ENCODE data around the gene LIPN.

Gene LIPN

DNA sequence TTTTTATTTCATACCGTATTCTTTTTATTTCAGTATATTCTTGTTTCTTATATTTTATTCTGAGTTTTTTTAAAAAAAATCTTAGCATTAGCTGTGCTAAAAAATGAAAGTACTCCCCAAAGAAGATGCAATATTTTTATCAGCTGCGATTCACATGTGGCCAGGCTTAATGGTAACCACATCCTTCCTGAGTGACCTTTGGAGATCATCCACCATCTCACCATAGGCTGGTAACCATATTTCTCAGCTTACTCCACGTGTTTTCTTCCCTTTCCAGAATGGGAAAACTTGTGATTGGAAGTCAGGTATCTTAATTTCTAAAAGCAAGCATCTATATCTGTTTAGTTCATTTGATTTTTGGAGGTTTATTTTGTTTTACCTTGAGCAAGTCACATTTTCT is 23.9 kb downstream of the LIPN start:
- no peaks in the 10 kb centered on the region for H3K4me1 ChIP-seq (ENCODE audit: insufficient read depth, low read length)
- no peak overlapping the region for H3K4me3 ChIP-seq (ENCODE audit: low read depth in 1 of 2, low read length in 2 of 2)
- no peaks in the 10 kb centered on the region for H3K9me3 ChIP-seq (ENCODE audit: low read length)
- H3K27ac ChIP-seq (ENCODE audit: low read depth, low read length) = no peak overlapping the region
- H3K36me3 ChIP-seq (ENCODE audit: insufficient read depth, low read length) = no peaks in the 10 kb centered on the region
- H3K27me3 ChIP-seq (ENCODE audit: control insufficient read depth in 1 of 2, insufficient read depth in 2 of 2, low read length in 2 of 2) = no peaks in the 10 kb centered on the region
- H3K9ac ChIP-seq (ENCODE audit: low read length) = no peak overlapping the region

DNA sequence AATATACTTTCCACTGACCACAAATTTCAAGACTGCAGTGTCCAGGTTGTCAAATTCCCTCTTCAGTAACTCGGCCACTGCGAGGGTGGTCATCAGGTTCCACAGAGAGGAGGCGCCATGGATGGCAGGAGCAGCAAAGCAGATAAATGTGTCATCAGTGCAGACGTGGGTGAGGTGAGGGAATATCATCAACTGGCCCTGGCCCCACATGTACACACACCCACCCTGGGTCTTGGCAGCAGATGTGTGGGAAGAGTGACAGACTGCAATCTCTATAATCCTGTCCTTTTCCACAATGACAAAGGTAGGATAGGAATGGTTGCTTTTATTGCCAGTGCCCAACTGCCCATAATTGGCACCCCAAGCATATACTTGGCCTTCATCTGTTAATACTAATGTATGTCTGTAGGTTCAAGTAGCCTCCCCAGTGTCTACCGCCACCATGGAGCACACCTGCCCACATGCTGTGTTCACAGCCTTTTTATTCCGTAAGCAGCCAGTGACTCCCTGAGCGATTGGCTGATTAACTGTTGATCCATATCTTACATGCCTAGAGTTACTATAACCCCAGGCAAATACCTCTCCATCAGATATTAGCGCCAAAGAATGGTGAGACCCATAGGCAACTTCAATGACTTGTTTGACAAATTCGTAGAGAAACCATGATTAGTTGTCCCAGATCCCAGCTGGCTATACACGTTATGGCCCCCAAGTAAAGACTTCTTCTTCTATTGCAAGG is 26.4 kb downstream of the LIPN start:
- Histone ChIP-seq H3K4me1 (ENCODE audit: insufficient read depth, low read length) (no peaks in the 10 kb centered on the region), H3K4me3 (ENCODE audit: low read depth in 1 of 2, low read length in 2 of 2) (no peak overlapping the region), H3K9me3 (ENCODE audit: low read length) (no peaks in the 10 kb centered on the region), H3K9ac (ENCODE audit: low read length) (no peak overlapping the region), H3K27ac (ENCODE audit: low read depth, low read length) (no peak overlapping the region), H3K36me3 (ENCODE audit: insufficient read depth, low read length) (no peaks in the 10 kb centered on the region), H3K27me3 (ENCODE audit: control insufficient read depth in 1 of 2, insufficient read depth in 2 of 2, low read length in 2 of 2) (no peaks in the 10 kb centered on the region)

DNA sequence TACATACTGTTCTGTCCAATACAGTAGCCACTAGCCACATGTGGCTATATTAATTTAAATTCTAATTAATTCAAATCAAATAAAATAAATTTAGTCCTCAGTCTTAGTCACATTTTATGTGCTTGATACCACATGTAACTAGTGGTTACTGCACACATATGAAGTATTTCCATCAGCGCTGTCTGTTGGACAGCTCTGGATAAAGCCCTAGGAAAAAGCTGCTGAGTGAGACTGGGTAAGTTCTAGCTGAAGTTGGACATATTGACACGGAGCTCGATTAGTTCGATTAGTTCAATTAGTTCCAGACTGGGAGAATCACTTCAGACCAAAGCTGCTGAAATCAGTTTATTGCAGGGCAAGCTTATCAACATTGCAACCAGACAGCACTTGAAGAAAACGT is 27.6 kb downstream of the LIPN start:
- no peaks in the 10 kb centered on the region for H3K36me3 ChIP-seq (ENCODE audit: insufficient read depth, low read length)
- H3K9me3 ChIP-seq (ENCODE audit: low read length) = no peaks in the 10 kb centered on the region
- H3K27ac ChIP-seq (ENCODE audit: low read depth, low read length) = no peak overlapping the region
- H3K9ac ChIP-seq (ENCODE audit: low read length) = no peak overlapping the region
- no peak overlapping the region for H3K4me3 ChIP-seq (ENCODE audit: low read depth in 1 of 2, low read length in 2 of 2)
- H3K27me3 ChIP-seq (ENCODE audit: control insufficient read depth in 1 of 2, insufficient read depth in 2 of 2, low read length in 2 of 2) = no peaks in the 10 kb centered on the region
- H3K4me1 ChIP-seq (ENCODE audit: insufficient read depth, low read length) = no peaks in the 10 kb centered on the region

DNA sequence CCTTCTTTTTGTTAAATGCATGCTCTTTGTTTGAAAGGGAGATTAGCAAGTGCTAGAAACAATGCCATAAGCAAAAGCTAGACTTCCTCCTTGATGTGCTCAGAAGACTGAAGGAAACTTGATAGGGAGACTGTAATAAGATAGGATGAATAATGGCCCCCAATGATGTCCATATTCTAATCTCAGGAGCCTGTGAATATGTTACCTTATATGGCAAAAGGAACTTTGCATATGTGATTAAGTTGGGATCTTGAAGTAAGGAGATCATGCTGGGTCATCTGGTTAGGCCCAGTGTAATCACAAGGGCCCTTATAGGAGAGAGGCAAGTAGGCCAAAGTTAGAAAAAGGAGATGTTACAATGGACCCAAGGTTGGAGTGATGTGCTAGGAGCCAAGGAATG is 29.1 kb downstream of the LIPN start:
- Histone ChIP-seq H3K4me1 (ENCODE audit: insufficient read depth, low read length) (no peaks in the 10 kb centered on the region), H3K4me3 (ENCODE audit: low read depth in 1 of 2, low read length in 2 of 2) (no peak overlapping the region), H3K9me3 (ENCODE audit: low read length) (no peaks in the 10 kb centered on the region), H3K27ac (ENCODE audit: low read depth, low read length) (no peak overlapping the region), H3K9ac (ENCODE audit: low read length) (no peak overlapping the region), H3K36me3 (ENCODE audit: insufficient read depth, low read length) (no peaks in the 10 kb centered on the region), H3K27me3 (ENCODE audit: control insufficient read depth in 1 of 2, insufficient read depth in 2 of 2, low read length in 2 of 2) (no peaks in the 10 kb centered on the region)

DNA sequence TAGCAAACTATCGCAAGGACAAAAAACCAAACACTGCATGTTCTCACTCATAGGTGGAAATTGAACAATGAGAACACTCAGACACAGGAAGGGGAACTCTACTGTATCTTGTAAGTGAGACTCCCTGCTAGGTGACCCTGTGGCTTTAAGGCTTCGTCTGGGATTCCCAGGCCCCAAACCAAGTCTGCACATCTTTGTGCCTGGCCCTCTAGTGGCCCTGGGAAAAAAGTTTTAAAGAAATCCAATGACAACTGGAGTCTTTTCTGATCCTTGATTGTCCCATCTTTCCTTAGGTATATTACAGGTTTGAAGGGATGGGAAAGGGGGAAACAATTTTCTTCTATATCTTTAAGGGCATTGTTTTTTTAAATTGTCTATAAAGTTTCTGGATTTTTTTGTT is 32.1 kb downstream of the LIPN start:
- no peaks in the 10 kb centered on the region for H3K27me3 ChIP-seq (ENCODE audit: control insufficient read depth in 1 of 2, insufficient read depth in 2 of 2, low read length in 2 of 2)
- no peaks in the 10 kb centered on the region for H3K4me1 ChIP-seq (ENCODE audit: insufficient read depth, low read length)
- H3K4me3 ChIP-seq (ENCODE audit: low read depth in 1 of 2, low read length in 2 of 2) = no peak overlapping the region
- no peak overlapping the region for H3K27ac ChIP-seq (ENCODE audit: low read depth, low read length)
- H3K9me3 ChIP-seq (ENCODE audit: low read length) = no peaks in the 10 kb centered on the region
- no peaks in the 10 kb centered on the region for H3K36me3 ChIP-seq (ENCODE audit: insufficient read depth, low read length)
- H3K9ac ChIP-seq (ENCODE audit: low read length) = no peak overlapping the region

DNA sequence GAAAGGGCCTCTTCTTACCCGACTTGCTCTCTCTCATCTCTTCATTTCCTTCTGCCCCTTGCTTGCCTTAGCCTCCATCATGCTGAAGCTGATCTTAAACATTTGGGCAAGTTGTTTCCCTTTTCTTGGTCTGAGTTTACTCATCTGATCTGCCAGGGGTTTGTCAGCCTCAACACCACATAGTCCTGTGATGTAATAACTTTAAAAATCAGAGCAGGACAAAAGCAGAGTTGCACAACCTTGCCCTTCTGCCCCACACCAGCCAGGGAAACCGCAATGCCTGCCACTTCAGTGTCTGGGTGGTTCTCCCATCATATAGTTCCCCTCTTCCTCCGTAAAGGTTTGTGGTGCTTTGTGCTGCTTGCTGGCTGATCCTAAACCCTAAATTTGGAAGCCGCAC is 32.8 kb downstream of the LIPN start:
- Histone ChIP-seq H3K36me3 (ENCODE audit: insufficient read depth, low read length) (no peaks in the 10 kb centered on the region), H3K4me3 (ENCODE audit: low read depth in 1 of 2, low read length in 2 of 2) (no peak overlapping the region)

DNA sequence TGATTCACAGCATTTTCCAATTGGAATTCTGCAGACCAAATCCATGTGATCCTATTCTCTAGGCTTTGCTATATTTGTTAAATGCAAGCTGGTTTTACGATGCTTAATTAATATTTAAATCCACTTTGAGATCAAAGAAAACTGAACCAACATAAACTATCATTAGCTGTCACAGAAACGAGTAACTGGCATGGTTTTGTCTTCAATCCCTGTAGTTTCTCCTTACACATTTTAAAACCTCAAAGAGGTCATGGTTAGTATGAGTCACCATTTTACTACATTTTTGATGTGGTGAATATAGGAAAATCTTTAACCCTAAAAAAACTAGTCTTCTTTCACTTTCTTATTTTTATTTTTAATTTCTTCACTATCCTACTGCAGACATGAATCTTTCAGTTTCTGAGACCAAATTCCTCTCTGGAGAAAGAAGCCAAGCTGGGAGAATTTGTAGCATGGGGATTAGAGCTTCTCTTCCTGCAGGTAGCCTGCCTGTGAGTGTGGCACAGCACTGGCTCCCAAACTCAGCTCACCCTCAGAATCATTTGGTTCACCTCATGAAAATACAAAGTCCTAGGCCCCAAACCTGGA is 34.0 kb downstream of the LIPN start:
- Histone ChIP-seq H3K9me3 (ENCODE audit: low read length) (no peaks in the 10 kb centered on the region), H3K4me1 (ENCODE audit: insufficient read depth, low read length) (no peaks in the 10 kb centered on the region), H3K4me3 (ENCODE audit: low read depth in 1 of 2, low read length in 2 of 2) (no peak overlapping the region), H3K36me3 (ENCODE audit: insufficient read depth, low read length) (no peaks in the 10 kb centered on the region), H3K27me3 (ENCODE audit: control insufficient read depth in 1 of 2, insufficient read depth in 2 of 2, low read length in 2 of 2) (no peaks in the 10 kb centered on the region), H3K27ac (ENCODE audit: low read depth, low read length) (no peak overlapping the region), H3K9ac (ENCODE audit: low read length) (no peak overlapping the region)

More for the DNA sequence above, 32.8 kb downstream of the LIPN start:
- Histone ChIP-seq H3K4me1 (ENCODE audit: insufficient read depth, low read length) (no peaks in the 10 kb centered on the region), H3K9ac (ENCODE audit: low read length) (no peak overlapping the region), H3K27me3 (ENCODE audit: control insufficient read depth in 1 of 2, insufficient read depth in 2 of 2, low read length in 2 of 2) (no peaks in the 10 kb centered on the region), H3K27ac (ENCODE audit: low read depth, low read length) (no peak overlapping the region), H3K9me3 (ENCODE audit: low read length) (no peaks in the 10 kb centered on the region)

DNA sequence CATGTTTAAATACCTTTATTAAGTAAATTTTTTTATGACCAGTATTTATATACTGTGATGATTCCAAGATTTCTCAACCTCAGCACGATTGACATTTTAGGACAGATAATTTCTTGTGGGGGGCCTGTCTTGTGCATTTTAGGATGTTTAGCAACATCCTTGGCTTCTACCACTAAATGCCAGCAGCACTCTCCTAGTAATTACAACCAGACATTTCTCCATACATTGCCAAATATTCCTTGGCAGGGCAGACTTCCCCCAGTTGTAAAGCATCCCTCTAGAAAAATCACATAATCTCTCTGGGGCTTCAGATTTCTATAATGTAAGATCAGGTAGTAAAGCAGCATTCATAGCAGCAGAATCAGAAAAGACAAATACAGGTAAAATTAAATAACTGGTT is 34.9 kb downstream of the LIPN start:
- H3K9me3 ChIP-seq (ENCODE audit: low read length) = no peaks in the 10 kb centered on the region
- H3K4me1 ChIP-seq (ENCODE audit: insufficient read depth, low read length) = no peaks in the 10 kb centered on the region
- H3K36me3 ChIP-seq (ENCODE audit: insufficient read depth, low read length) = no peaks in the 10 kb centered on the region
- H3K27me3 ChIP-seq (ENCODE audit: control insufficient read depth in 1 of 2, insufficient read depth in 2 of 2, low read length in 2 of 2) = no peaks in the 10 kb centered on the region
- no peak overlapping the region for H3K27ac ChIP-seq (ENCODE audit: low read depth, low read length)
- H3K9ac ChIP-seq (ENCODE audit: low read length) = no peak overlapping the region
- H3K4me3 ChIP-seq (ENCODE audit: low read depth in 1 of 2, low read length in 2 of 2) = no peak overlapping the region

DNA sequence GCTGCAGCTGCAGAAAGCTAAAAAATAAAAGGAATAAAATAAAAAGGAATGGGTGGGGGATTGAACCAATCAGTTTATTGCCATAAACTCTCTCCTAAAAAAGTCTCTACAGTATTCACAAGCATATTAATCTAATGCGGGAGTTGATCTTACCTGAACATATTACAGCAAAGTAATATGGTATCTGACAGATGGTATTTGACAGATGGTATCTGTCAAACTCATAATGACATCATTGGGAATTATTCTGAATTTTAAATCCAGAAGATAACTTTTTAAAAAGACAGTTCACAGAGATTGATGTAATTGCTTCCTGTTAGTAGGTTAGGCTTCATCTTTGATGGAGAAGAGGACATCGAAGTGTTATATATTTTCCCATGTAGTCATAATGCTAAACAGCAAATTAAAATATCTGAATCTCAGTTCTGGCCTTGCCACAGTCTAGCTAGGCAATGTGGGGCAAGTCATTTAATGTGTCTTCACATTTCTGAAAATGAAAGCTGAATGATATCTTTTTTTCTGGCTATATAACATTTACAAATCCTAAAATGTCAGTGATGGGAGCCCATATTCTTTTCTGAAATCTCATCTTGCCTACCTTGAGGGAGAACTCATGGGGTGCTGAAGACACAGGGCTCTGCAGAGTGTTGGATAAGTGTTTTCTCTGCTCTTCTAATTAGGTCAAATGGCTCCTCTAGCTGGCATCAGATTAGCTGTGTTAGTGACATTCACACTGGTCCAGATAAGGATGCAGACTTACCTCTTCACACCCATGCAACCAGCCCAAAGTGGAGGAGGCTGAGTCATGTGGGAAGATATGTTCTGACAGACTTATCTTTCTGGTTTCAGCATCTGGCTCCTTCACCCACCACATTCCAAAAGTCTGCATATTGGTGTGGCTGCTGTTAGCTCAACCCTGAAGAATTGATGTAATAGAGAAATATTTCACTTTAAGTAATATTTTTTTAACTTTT is 40.6 kb downstream of the LIPN start:
- Histone ChIP-seq H3K9me3 (ENCODE audit: low read length) (no peaks in the 10 kb centered on the region), H3K4me1 (ENCODE audit: insufficient read depth, low read length) (no peaks in the 10 kb centered on the region), H3K36me3 (ENCODE audit: insufficient read depth, low read length) (no peaks in the 10 kb centered on the region), H3K4me3 (ENCODE audit: low read depth in 1 of 2, low read length in 2 of 2) (no peak overlapping the region), H3K9ac (ENCODE audit: low read length) (no peak overlapping the region), H3K27ac (ENCODE audit: low read depth, low read length) (no peak overlapping the region), H3K27me3 (ENCODE audit: control insufficient read depth in 1 of 2, insufficient read depth in 2 of 2, low read length in 2 of 2) (no peaks in the 10 kb centered on the region)

DNA sequence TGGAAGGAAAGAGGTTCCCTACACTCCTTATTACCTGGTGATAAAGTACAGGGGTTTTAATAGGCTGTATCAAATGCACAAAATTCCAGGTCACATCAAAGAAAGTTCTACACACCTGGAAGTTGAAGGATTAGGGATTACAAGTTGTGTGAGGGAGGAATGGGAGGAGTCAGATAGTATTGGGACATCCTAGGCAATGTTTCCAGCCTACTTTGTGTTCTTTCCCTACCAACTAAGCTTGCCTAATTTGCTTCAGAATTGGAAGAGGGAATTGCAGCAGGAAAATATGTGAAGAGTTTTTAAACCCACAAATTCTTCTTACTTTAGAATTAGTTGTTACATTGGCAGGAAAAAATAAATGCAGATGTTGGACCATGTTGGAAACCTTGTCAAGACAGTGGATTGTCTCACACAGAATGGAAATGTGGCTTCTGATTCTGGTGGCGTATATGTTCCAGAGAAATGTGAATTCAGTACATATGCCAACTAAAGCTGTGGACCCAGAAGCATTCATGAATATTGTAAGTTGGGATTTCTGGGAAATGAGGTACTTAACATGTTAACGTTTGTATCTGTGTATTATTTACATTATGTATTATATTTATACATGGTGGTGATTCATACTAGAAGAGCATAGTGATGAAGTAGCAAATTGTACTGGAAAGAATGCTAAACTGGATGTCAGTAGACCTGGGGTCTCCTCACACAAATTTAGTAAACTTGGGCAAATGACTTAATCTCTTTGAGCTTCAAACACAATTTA is 42.9 kb downstream of the LIPN start, which contains the start of gene LIPM:
TSS of gene LIPM (plus strand) at position 208 of the 763 bp plus-strand sequence. CDS start at position 375, 167 bp downstream.
- Histone ChIP-seq H3K9me3 (ENCODE audit: low read length) (no peaks in the 10 kb centered on the region), H3K9ac (ENCODE audit: low read length) (no peak within 1 kb of the TSS), H3K4me1 (ENCODE audit: insufficient read depth, low read length) (no peaks in the 10 kb centered on the region), H3K27ac (ENCODE audit: low read depth, low read length) (no peak within 1 kb of the TSS), H3K4me3 (ENCODE audit: low read depth in 1 of 2, low read length in 2 of 2) (no peak within 1 kb of the TSS), H3K27me3 (ENCODE audit: control insufficient read depth in 1 of 2, insufficient read depth in 2 of 2, low read length in 2 of 2) (no peaks in the 10 kb centered on the region), H3K36me3 (ENCODE audit: insufficient read depth, low read length) (no peaks in the 10 kb centered on the region)

DNA sequence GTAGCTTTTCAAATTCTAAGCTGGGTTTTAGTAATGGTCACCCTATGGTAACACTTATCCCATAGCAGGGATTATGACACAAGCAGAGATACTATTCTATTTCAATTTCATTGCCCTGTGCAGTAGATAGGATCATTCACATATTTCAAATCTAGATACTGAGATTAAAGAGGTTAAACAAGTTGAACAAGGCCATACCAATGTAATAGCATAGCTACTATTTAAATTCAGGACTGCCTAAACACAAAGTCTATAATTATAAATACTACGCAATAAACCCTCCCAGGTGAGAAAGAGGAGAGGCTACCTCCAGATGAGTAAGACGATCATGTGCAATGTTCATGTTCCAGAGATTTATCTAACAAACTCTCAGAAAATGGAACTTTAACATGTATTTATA is 43.8 kb downstream of the LIPN start:
- H3K27me3 ChIP-seq (ENCODE audit: control insufficient read depth in 1 of 2, insufficient read depth in 2 of 2, low read length in 2 of 2) = no peaks in the 10 kb centered on the region
- H3K27ac ChIP-seq (ENCODE audit: low read depth, low read length) = no peak overlapping the region
- H3K9me3 ChIP-seq (ENCODE audit: low read length) = no peaks in the 10 kb centered on the region
- no peak overlapping the region for H3K4me3 ChIP-seq (ENCODE audit: low read depth in 1 of 2, low read length in 2 of 2)
- no peaks in the 10 kb centered on the region for H3K36me3 ChIP-seq (ENCODE audit: insufficient read depth, low read length)
- no peak overlapping the region for H3K9ac ChIP-seq (ENCODE audit: low read length)
- H3K4me1 ChIP-seq (ENCODE audit: insufficient read depth, low read length) = no peaks in the 10 kb centered on the region
